ENCODE data around the gene GINS1. TPM values are rescaled to one million over a fixed set of nuclear protein-coding genes. Genes with fewer than 3 reads are reported as not detected.

The GINS1 gene
- total RNA-seq, 1 experiment from 2014 or later, result 30.4 TPM

- TF ChIP-seq TCF7L2 (IDR thresholded peaks at IDR 0.05; ENCODE audit: borderline replicate concordance, extremely low read depth, insufficient read depth, insufficient read length), result no peak
- Histone ChIP-seq H3K4me2 (ENCODE audit: low read length) (peak overlapping the region; percentile 22), H3K36me3 (ENCODE audit: control insufficient read depth in 1 of 2, insufficient read depth in 2 of 2, low read length in 2 of 2) (no peaks in the 10 kb centered on the region), H3K9me2 (ENCODE audit: insufficient read depth) (no peaks in the 10 kb centered on the region), H3K79me2 (ENCODE audit: insufficient read depth, low read length) (peaks cover 10% of the 10 kb centered on the region; the same call in 1 of the 2 replicates), H4K20me1 (ENCODE audit: insufficient read depth) (no peaks in the 10 kb centered on the region), H3K4me3 (replicated peaks in 1 of 2; ENCODE audit: low read depth in 1 of 2, low read length in 2 of 2) (no peak overlapping the region), H3K27me3 (ENCODE audit: insufficient read depth, low read length) (no peaks in the 10 kb centered on the region), H3K27ac (ENCODE audit: low read depth, low read length) (no peak overlapping the region), H3K9ac (ENCODE audit: low read length) (no peak overlapping the region), H3K4me1 (ENCODE audit: control insufficient read depth in 1 of 2, insufficient read depth in 2 of 2, low read length in 2 of 2) (peaks cover 12 to 29% of the 10 kb centered on the region in 2 experiments), H3K9me3 (ENCODE audit: control insufficient read depth in 1 of 2, insufficient read depth in 1 of 2, low read depth in 1 of 2, low read length in 2 of 2) (peaks cover 0 to 6% of the 10 kb centered on the region in 2 experiments; a peak in 1 of 4 replicates), H2AFZ (ENCODE audit: low read depth, low read length, poor library complexity, severe bottlenecking) (no peak overlapping the region)
- DNase-seq (ENCODE audit: low read depth, low spot score), result no peak
- ChIA-PET POLR2A (no interaction called here), CTCF (no interaction called here), RAD21 (ENCODE audit: low non-redundant PET in 1 of 2, low total read pairs in 2 of 2, uncharacterized antibody in 2 of 2, unreplicated experiment in 2 of 2) (no interaction called here)
- no TSS peak for BruUV-seq (replicated peaks)
- intact Hi-C loops (cut with micrococcal nuclease), result no loop called here
- ATAC-seq, result peak; percentile 49; the same call in 1 of the 2 replicates
Observed at GRCh38 chr20:25361287-25361683, 46.2 kb upstream of the GINS1 start.

GRCh38 chr20:25364180-25364788 is 43.2 kb upstream of the GINS1 start:
- no peaks in the 10 kb centered on the region for H4K20me1 ChIP-seq (ENCODE audit: insufficient read depth)
- RAD21 ChIA-PET (ENCODE audit: low non-redundant PET in 1 of 2, low total read pairs in 2 of 2, uncharacterized antibody in 2 of 2, unreplicated experiment in 2 of 2), result no interaction called here
- no peak overlapping the region for H2AFZ ChIP-seq (ENCODE audit: low read depth, low read length, poor library complexity, severe bottlenecking)
- H3K9ac ChIP-seq (ENCODE audit: low read length), result no peak overlapping the region
- H3K36me3 ChIP-seq (ENCODE audit: control insufficient read depth in 1 of 2, insufficient read depth in 2 of 2, low read length in 2 of 2), result no peaks in the 10 kb centered on the region
- H3K9me3 ChIP-seq (ENCODE audit: control insufficient read depth in 1 of 2, insufficient read depth in 1 of 2, low read depth in 1 of 2, low read length in 2 of 2), result peaks cover 0 to 6% of the 10 kb centered on the region in 2 experiments; a peak in 1 of 4 replicates
- H3K9me2 ChIP-seq (ENCODE audit: insufficient read depth), result no peaks in the 10 kb centered on the region
- no peaks in the 10 kb centered on the region for H3K27me3 ChIP-seq (ENCODE audit: insufficient read depth, low read length)
- no TSS peak for BruUV-seq (replicated peaks)
- DNase-seq (ENCODE audit: low read depth, low spot score), result no peak
- H3K79me2 ChIP-seq (ENCODE audit: insufficient read depth, low read length), result no peaks in the 10 kb centered on the region; the same call in 1 of the 2 replicates
- no peak overlapping the region for H3K4me2 ChIP-seq (ENCODE audit: low read length)
- POLR2A ChIA-PET, result no interaction called here
- H3K27ac ChIP-seq (ENCODE audit: low read depth, low read length), result no peak overlapping the region
- intact Hi-C loops (cut with micrococcal nuclease), result no loop called here
- H3K4me3 ChIP-seq (replicated peaks in 1 of 2; ENCODE audit: low read depth in 1 of 2, low read length in 2 of 2), result no peak overlapping the region
- CTCF ChIA-PET, result no interaction called here
- peaks cover 12 to 29% of the 10 kb centered on the region in 2 experiments for H3K4me1 ChIP-seq (ENCODE audit: control insufficient read depth in 1 of 2, insufficient read depth in 2 of 2, low read length in 2 of 2)
- ATAC-seq, result no peak
- TF ChIP-seq ELF1 (IDR thresholded peaks at IDR 0.05; ENCODE audit: borderline replicate concordance, low read depth), result no peak
- no peak for TF ChIP-seq MAX (IDR thresholded peaks at IDR 0.05)
- TF ChIP-seq ZBTB33 (IDR thresholded peaks at IDR 0.05; ENCODE audit: extremely low read depth, insufficient replicate concordance, low read length), result no peak
- TF ChIP-seq CTCF (IDR thresholded peaks at IDR 0.05 in 2 of 3, conservative IDR thresholded peaks at IDR 0.05 in 1 of 3; ENCODE audit: borderline replicate concordance in 1 of 3, insufficient read depth in 1 of 3, low read depth in 2 of 3, low read length in 2 of 3), result no peak
- no peak for TF ChIP-seq ATF3 (IDR thresholded peaks at IDR 0.05)
- TF ChIP-seq POLR2A (IDR thresholded peaks at IDR 0.05; ENCODE audit: borderline replicate concordance, extremely low read depth, insufficient read depth, insufficient read length), result no peak
- TF ChIP-seq EZH2phosphoT487 (IDR thresholded peaks at IDR 0.05; ENCODE audit: borderline replicate concordance), result no peak
- no peak for TF ChIP-seq SIN3A (IDR thresholded peaks at IDR 0.05; ENCODE audit: low read depth)
- no peak for TF ChIP-seq EZH2 (IDR thresholded peaks at IDR 0.05)
- TF ChIP-seq JUND (IDR thresholded peaks at IDR 0.05), result no peak

All from HCT116 (cell line).